NCI-H82 treated with DMSO at 0.1 percent for 48 hours (cell line): ENCODE measurements around the gene SCN8A.
A peak's percentile ranks its signal among the peaks of the same experiment; 100 is the strongest.

Source experiments
- DNase-seq: peaks from one replicate; lab custom pipeline; 2025; ENCODE audit not compliant: unreplicated experiment; lab: John Stamatoyannopoulos, UW

SCN8A gene

DNA sequence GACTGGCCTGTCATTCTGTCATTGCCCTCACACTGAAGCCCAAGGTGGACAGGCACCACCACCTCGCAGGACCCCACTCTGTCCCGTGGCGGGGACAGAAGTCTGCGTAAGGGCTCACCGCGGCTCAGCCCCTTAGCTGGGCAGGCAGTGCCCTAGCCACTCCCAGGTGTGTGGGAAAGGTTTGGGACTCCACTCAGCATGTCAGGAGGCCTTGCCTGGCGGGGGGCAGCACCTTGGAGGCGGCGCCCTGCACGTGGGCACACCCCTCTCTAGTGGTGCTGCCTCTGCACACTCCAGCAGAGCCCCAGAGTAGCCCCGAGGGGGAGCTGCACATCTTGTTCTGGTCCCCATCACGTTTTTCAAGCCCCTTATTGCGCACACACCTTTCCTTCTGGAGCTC lies 221.8 kb downstream of the SCN8A start:
- DNase-seq, result no peak

GRCh38 chr12:51813931-51814310 lies 222.9 kb downstream of the SCN8A start:
- DNase-seq, result no peak

GRCh38 chr12:51814311-51815088 lies 223.5 kb downstream of the SCN8A start:
- DNase-seq, result peak; percentile 10

GRCh38 chr12:51815571-51815970 lies 224.5 kb downstream of the SCN8A start:
- no peak for DNase-seq

- no peak for DNase-seq
Observed at GRCh38 chr12:51817027-51817953, 226.3 kb downstream of the SCN8A start.

DNA sequence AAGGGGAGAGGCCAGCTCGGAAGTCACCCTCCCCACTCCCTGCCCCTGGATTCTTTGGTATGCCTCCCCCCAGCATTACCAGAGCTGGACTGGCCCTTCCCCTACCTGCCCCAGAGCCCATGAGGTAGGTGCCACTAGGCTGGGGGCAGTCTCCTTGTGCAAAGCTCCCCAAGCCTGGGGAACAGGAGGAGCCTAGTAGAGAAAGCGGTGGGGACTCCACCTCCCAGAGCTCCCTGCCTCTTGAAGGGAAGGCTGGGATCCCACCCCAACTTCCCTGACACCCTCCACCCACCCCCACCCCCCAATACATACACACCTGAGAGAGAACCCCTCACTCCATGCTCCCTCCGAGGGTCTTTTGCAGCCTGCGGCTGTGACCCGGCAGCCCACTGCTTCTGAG lies 227.1 kb downstream of the SCN8A start:
- DNase-seq, result no peak

GRCh38 chr12:51818566-51819300 lies 227.7 kb downstream of the SCN8A start:
- no peak for DNase-seq

DNA sequence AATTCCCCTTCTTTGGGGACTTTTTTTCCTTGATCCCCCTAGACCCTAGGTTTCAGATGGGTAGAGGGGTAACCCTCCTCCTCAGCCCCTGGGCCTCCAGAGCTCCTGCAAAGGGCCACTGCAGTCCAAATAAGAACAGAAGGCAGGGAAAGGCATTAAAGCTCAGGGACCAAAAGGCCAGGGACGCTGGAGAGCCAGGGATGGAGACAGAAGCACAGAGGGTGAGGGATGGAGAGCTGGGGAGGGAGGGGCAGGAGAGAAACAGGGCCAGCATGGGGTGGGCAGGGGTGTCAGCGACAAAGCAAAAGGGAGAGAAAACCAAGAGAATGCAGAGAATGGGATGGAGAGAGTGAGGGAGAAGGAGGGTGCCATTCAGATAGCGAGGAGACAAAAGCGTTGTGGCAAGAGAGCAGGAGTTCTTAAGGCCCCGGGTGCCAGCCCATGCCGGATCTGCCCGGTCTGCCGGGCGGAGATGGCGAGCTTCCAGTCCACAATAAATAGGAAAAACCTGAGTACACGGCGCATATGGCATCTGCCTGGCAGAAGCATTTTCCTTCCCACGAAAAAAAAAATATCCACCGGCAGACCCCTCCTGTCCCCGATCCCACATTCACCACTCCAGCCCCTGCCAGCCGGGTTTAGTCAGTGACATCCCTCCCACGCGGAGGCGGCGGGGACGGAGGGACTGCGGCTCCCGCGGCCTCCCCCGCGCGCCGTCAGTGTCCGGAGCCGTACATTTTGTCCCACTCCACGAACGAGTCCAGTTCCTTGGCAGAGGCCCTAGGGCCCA lies 228.9 kb downstream of the SCN8A start:
- DNase-seq, result no peak

DNA sequence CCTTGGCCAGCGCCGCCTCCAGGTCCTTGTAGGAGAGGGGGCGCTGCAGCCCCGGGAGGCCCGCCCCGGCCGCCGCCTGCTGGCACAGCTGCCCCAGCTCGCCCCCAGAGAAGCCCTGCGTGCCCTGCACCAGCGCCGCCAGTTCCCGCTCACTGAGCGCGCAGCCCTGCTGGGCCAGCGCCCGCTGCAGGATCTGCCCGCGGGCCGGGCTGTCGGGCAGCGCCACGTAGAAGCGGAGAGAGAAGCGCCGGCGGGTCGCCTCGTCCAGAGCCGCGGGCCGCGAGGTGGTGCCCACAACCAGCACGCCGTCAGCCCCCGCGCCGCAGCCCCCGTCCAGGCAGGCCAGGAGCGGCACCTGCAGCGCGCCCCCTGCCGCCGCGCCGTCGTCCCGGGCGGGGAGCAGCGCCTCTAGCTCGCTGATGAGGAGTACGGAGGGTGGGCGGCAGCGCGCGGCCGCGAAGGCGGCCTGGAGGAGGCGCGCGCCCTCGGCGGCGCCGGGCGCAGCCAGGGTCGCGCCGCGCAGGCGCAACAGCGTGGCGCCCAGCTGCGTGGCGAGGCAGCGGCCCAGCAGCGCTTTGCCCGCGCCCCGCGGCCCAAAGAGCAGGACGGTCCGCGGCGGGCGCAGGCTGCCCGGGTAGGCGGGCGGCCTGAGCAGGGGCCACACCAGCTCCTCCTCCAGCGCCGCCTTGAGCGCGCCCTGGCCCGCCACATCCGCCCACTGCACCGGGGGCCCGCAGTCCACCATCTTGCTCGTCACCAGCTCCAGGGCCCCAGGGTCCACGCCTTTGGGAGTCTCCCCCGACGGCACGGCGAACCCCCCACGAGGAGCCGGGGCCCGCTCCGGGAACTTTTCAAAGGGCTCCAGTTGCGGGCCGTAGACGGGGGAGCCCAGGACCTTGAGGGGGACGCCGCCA lies 229.8 kb downstream of the SCN8A start:
- DNase-seq, result peak; percentile 64

GRCh38 chr12:51821440-51822260 lies 230.6 kb downstream of the SCN8A start:
- no peak for DNase-seq

- DNase-seq, result no peak
Observed at GRCh38 chr12:51822261-51822616, 231.2 kb downstream of the SCN8A start.

- DNase-seq, result no peak
Observed at GRCh38 chr12:51822956-51823355, 231.9 kb downstream of the SCN8A start.

DNA sequence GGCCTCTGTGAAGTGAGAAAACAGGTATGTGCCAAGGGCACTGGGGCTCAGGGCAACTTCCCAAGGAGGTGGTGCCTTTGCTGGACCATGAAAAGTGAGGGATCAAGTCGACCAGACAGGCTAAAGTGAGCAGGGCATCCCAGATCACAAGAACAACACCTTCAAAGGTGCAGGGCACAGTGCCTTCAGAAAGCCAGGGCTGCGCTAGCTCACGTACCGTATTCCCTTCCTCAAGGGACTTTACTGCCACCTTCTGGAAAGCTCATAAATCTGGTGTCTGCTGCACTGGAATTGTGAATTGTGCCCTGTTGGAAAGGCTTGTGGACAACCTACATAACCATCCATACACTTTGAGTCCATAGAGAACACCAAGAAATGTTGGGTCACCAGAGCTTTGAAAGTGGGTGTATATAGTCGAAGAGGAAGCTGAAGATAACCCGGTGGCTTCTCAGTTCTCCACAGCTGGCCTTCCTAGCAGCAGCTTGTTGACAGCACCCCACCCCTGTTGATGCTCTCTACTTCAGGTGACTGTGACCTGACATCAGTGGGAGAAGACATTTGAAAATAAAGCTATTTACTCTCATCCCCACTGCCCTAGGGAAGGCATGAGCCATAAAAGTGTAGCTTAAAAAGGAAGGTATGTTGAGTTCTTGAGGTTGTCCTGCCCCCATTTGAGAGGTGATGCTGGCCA lies 233.0 kb downstream of the SCN8A start:
- DNase-seq, result peak; percentile 74

GRCh38 chr12:51825216-51825615 lies 234.2 kb downstream of the SCN8A start:
- no peak for DNase-seq

DNA sequence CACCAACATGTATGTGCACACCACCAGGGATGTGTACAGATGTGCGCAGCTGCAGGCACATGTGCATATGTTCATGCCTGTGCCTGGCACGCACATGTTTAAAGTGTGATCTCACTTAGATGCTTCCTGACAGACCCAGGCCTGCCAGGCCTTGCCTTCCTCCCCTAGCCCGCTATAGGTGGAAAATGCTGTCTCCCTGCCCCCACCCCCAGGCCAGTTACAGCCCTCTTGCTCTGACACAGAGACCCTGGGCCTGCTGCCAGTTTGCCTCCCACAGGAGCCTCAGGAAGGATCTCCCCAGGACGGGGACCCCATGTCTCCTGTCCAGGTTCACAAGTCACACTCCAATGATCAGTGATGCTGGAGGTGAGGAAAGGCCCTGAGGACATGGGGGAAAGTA lies 235.8 kb downstream of the SCN8A start:
- no peak for DNase-seq

DNA sequence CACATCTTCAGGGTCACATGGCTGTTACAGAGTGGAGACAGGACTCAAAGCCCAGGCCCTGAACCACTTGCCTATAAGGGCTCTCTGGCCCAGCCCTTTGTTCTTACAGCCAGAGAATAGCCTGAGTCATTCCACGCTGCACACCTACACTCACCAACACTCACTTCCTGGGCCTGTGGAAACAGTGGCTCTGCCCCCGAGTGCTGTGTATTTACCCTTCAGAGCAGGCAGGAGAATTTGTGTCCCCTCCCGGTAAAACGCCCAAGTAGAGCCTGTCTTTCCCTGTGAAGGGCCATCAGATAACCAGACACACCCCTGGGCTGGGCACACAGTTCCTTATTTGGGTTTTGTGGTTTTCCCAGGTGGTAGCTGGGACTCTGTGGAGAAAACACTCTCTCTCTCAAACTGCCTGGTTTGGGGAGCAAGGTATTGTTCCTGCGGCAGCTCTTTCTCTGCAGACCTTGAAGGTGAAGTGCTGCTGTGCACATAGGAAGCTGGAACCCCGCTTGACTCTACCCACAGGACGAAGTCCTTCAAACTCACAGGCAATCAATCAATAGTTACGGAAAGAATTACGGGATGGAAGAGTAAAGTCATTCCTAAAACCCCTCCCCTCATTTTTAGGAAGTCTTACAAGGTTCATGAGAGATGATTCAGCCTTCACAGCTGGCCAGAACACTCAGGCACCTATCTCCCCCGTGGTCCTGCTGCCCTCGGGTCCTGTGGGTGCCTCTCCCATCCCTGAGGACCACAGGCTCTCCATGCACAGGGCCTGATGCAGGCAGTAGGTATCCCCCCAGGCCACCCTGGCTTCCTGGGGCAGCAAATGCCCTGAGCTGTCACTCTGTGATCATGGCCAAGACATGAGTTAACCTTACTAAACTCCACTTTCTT lies 237.1 kb downstream of the SCN8A start:
- DNase-seq, result no peak

DNA sequence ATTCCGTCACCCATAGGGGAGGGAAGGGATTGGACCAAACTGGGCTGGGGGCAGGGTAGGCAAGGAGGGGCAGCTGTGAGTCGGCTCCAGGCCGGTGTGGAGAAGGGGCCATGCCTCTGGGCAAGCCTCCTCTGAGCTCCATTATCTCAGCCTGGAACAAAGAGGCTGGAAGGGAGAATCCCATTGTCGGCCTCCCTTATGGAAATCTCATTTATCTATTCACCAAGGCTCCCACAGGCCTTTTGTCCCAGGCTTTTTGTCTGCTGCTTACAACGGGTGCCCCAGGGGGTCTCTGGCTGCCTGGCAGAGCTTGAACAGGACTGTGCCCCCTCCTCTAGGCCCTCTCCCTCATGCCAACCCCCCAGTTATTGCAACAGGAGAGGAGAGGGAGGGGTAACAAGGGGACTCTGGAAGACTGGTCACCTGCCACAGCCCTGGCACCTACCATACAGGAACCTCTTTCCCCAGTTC lies 238.0 kb downstream of the SCN8A start:
- no peak for DNase-seq
